K562 (cell line): Measurements from ENCODE around the gene PCBD1. TPM values are rescaled to one million over a fixed set of nuclear protein-coding genes. Genes with fewer than 3 reads are reported as not detected.

Experiments used
- ATAC-seq: fragments of 200-7000 bp; cut with Tn5 transposase; 3 replicates; pipeline ENCODE4 v1.9.1; 2020; ENCODE audit warnings: moderate library complexity
- BruUV-seq: library from RNA; stranded (reverse); fragments of 400-500 nt; replicated peaks from 2 replicates; lab custom pipeline; 2021; lab: Mats Ljungman, UMichigan
- CTCF ChIA-PET: fragments of 300-600 bp; formaldehyde crosslinking; extraction: SDS; loops from one replicate; lab custom pipeline; 2021; ENCODE audit warnings: low intra/inter-chr PET ratio; lab: Yijun Ruan, JAX
- POLR2A ChIA-PET: fragments of 300-600, 350-650 bp; sonication (Branson Sonifier 250); formaldehyde crosslinking; extraction: SDS; loops from one replicate; lab custom pipeline; 2021; ENCODE audit warnings: antibody characterized with exemption, inconsistent platforms; lab: Yijun Ruan, JAX
- DNase-seq, 4 experiments: peaks; one replicate each; pipeline versions ENCODE4 v3.0.0 to v3.0.0-alpha.2; 2011 to 2018; ENCODE audit warnings: low spot score in 3 of 4, mixed read lengths in 3 of 4; ENCODE audit errors: extremely low read depth in 1 of 4
- FAIRE-seq: peaks from 2 replicates; lab custom pipeline; 2011; peaks lifted over from hg19 to GRCh38; lab: Jason Lieb, UNC
- H2AFZ ChIP-seq: 2 replicates; pipeline ENCODE4 v1.6.0; 2011; ENCODE audit warnings: low read depth, low read length, control low read depth, inconsistent platforms
- H3K27ac ChIP-seq: fragments of 200-600 bp; 3 replicates; pipeline ENCODE4 v1.8.0; 2011; ENCODE audit warnings: low read depth, mild to moderate bottlenecking, control low read depth, inconsistent platforms, low read length, moderate library complexity, mixed read lengths; ENCODE audit errors: extremely low read depth
- H3K27me3 ChIP-seq, 2 experiments: fragments of 300-600 bp in 1 of 2; 2 replicates in 1 of 2; 3 replicates in 1 of 2; pipeline versions ENCODE4 v1.6.0 to v1.8.0; 2011; ENCODE audit warnings: inconsistent platforms in 2 of 2, low read length in 2 of 2, mild to moderate bottlenecking in 1 of 2, mixed read lengths in 1 of 2, moderate library complexity in 1 of 2; ENCODE audit not compliant: control insufficient read depth in 2 of 2, insufficient read depth in 2 of 2
- H3K36me3 ChIP-seq: fragments of 300-600 bp; 3 replicates; pipeline ENCODE4 v1.8.0; 2011; ENCODE audit warnings: mild to moderate bottlenecking, low read length, inconsistent platforms; ENCODE audit not compliant: control insufficient read depth, insufficient read depth
- H3K4me1 ChIP-seq, 2 experiments: fragments of 200-600 bp in 1 of 2; replicated peaks in 1 of 2; 2 replicates in 1 of 2; 3 replicates in 1 of 2; pipeline versions ENCODE4 v1.5.1 to v1.8.0; 2011; ENCODE audit warnings: inconsistent platforms in 2 of 2, low read length in 2 of 2, mild to moderate bottlenecking in 1 of 2, mixed read lengths in 1 of 2, moderate library complexity in 1 of 2; ENCODE audit not compliant: control insufficient read depth in 2 of 2, insufficient read depth in 2 of 2
- H3K4me2 ChIP-seq: 2 replicates; pipeline ENCODE4 v1.6.1; 2011; ENCODE audit warnings: low read length, control low read depth, inconsistent platforms, mixed read lengths; ENCODE audit not compliant: insufficient read depth
- H3K4me3 ChIP-seq: fragments of 200-600 bp; sonication (generic), shearing (Covaris generic); 2 replicates; pipeline ENCODE4 v1.5.1; 2016; ENCODE audit warnings: control low read depth, inconsistent platforms
- H3K79me2 ChIP-seq: fragments of 200-600 bp; 3 replicates; pipeline ENCODE4 v1.8.0; 2011; ENCODE audit warnings: low read length, inconsistent platforms; ENCODE audit not compliant: control insufficient read depth, insufficient read depth
- H3K9ac ChIP-seq, 2 experiments: 2 replicates each; pipeline versions ENCODE4 v1.6.0 to v1.6.1; 2011; ENCODE audit warnings: low read depth in 2 of 2, low read length in 2 of 2, control low read depth in 1 of 2, inconsistent platforms in 1 of 2, mild to moderate bottlenecking in 1 of 2, mixed read lengths in 1 of 2; ENCODE audit not compliant: insufficient read depth in 1 of 2
- H3K9me1 ChIP-seq: one replicate; pipeline ENCODE4 v1.6.0; 2011; ENCODE audit warnings: inconsistent platforms, mild to moderate bottlenecking, low read length, moderate library complexity; ENCODE audit not compliant: control insufficient read depth, insufficient read depth
- H3K9me3 ChIP-seq: replicated peaks from 2 replicates; pipeline ENCODE4 v1.5.1; 2011; ENCODE audit warnings: low read depth, low read length, inconsistent platforms; ENCODE audit not compliant: control insufficient read depth, insufficient read depth
- H4K20me1 ChIP-seq: replicated peaks from 2 replicates; pipeline ENCODE4 v1.6.1; 2011; ENCODE audit warnings: low read length, inconsistent platforms, mixed read lengths; ENCODE audit not compliant: control insufficient read depth, insufficient read depth
- ATF3 ChIP-seq, 2 experiments: fragments of 450-650 bp in 1 of 2; sonication (generic) in 1 of 2; formaldehyde crosslinking in 1 of 2; IDR thresholded peaks in 1 of 2; conservative IDR thresholded peaks in 1 of 2; 2 replicates each; pipeline versions ENCODE4 v1.6.1 to v1.8.1; 2016 to 2023; ENCODE audit warnings: mild to moderate bottlenecking in 2 of 2, moderate library complexity in 2 of 2, inconsistent platforms in 1 of 2, missing genetic modification reagents in 1 of 2
- CBX8 ChIP-seq: fragments of 200-600 bp; sonication (generic); IDR thresholded peaks from 2 replicates; pipeline ENCODE4 v1.6.1; 2012; ENCODE audit warnings: borderline replicate concordance, mixed run types, low read depth, mild to moderate bottlenecking, moderate library complexity, mixed read lengths, low read length, control low read depth, inconsistent platforms; ENCODE audit not compliant: poor library complexity, severe bottlenecking; ENCODE audit errors: extremely low read depth
- HDGF ChIP-seq: fragments of 450-650 bp; IDR thresholded peaks from 2 replicates; pipeline ENCODE4 v1.6.1; 2016
- MTA1 ChIP-seq: fragments of 450-650 bp; IDR thresholded peaks from 2 replicates; pipeline ENCODE4 v1.6.1; 2017; ENCODE audit warnings: borderline replicate concordance
- U2AF2 ChIP-seq: fragments of 200-400 bp; formaldehyde crosslinking; optimal IDR thresholded peaks from 2 replicates; pipeline ENCODE3; 2017; ENCODE audit warnings: low read depth, mild to moderate bottlenecking, low read length
- ZBTB49 ChIP-seq: sonication (generic); formaldehyde crosslinking; IDR thresholded peaks from 2 replicates; pipeline ENCODE4 v1.8.0; 2022; ENCODE audit warnings: missing genetic modification reagents, mild to moderate bottlenecking, borderline replicate concordance
- WGBS: fragments of 100-300 bp; shearing (Covaris generic); methylation state at CpG from one replicate; pipeline ENCODE4 v1.1.6; 2016; ENCODE audit warnings: low coverage, mixed read lengths; ENCODE audit not compliant: insufficient coverage; ENCODE audit errors: missing lambda C conversion rate; 5-methylcytosine and 5-hydroxymethylcytosine counted together
- in situ Hi-C: fragments of 300-500 bp; cut with MboI; formaldehyde crosslinking; loops from 4 replicates; pipeline ENCODE4 v1.15.0; 2018; ENCODE audit warnings: inconsistent platforms, mixed read lengths
- intact Hi-C: fragments of 100-400 bp; cut with micrococcal nuclease; formaldehyde crosslinking; loops from 2 replicates; pipeline ENCODE4 v1.14.2; 2022
- polyA plus RNA-seq, 8 experiments: library from polyadenylated mRNA; depleted of rRNA in 4 of 8; stranded (reverse) in 5 of 8; unstranded in 3 of 8; fragments of >200 nt; fragmentation: Nextera tagmentation in 2 of 8; fragmentation: Illumina TruSeq in 1 of 8; extraction: Ambion mirVana in 2 of 8; extraction: Trizol in 1 of 8; gene quantifications; 2 replicates each; pipeline versions ENCODE4 v1.2.1 to v1.2.3, GENCODE V29; 2011 to 2014; ENCODE audit warnings: inconsistent platforms in 1 of 8, missing spikeins in 1 of 8
- total RNA-seq, 7 experiments: library from RNA; depleted of rRNA in 6 of 7; stranded (reverse); fragments of >200 nt in 6 of 7; fragmentation: Illumina TruSeq in 2 of 7; extraction: Trizol in 2 of 7; gene quantifications; 2 replicates each; pipeline versions ENCODE4 v1.2.1 to v1.2.3, GENCODE V29; 2011 to 2021; ENCODE audit warnings: low replicate concordance in 1 of 7

The PCBD1 gene
- total and polyA plus RNA-seq, 9 of the 15 experiments (the other 6 are each of a cell fraction or from before 2014, with no cell fraction given): 14.6 to 109 (median 57.0) TPM

- no peak for TF ChIP-seq CBX8
- no peak for TF ChIP-seq HDGF
These were observed 24.2 kb upstream of the PCBD1 start (continued) for GRCh38 chr10:70912556-70912955.

GRCh38 chr10:70911386-70911785 lies 23.0 kb upstream of the PCBD1 start:
- Histone ChIP-seq H4K20me1 (peaks cover 8% of the 10 kb centered on the region), H3K36me3 (no peaks in the 10 kb centered on the region), H3K9ac (no peak overlapping the region), H2AFZ (no peak overlapping the region), H3K27me3 (peaks cover 28 to 83% of the 10 kb centered on the region in 2 experiments), H3K9me3 (no peaks in the 10 kb centered on the region), H3K4me3 (no peak overlapping the region), H3K4me2 (no peak overlapping the region), H3K27ac (no peak overlapping the region), H3K79me2 (no peaks in the 10 kb centered on the region), H3K4me1 (no peaks in the 10 kb centered on the region), H3K9me1 (no peaks in the 10 kb centered on the region)
- POLR2A ChIA-PET: interaction anchor here (1.1 to 1.5 kb wide), 2 partner anchors 11 to 12 kb away, joined by 3 to 4 read pairs; no protein-coding TSS in a partner anchor
- 5% methylated on average over 4 of the region's 4 CpGs for WGBS
- intact Hi-C loops (no loop called here), in situ Hi-C loops (no loop called here)
- ATAC-seq: no peak
- CTCF ChIA-PET: no interaction called here
- FAIRE-seq: no peak
- TF ChIP-seq U2AF2 (no peak), ATF3 (IDR thresholded peaks at IDR 0.05) (no peak), ATF3 (CRISPR knock-in tag; conservative IDR thresholded peaks at IDR 0.05) (no peak), MTA1 (no peak), ZBTB49 (CRISPR knock-in tag) (no peak)
- no TSS peak for BruUV-seq
- DNase-seq: no peak
